Neural progenitor cell (in vitro differentiated cells): Measurements from ENCODE around the gene ECT2L. TPM values are rescaled to one million over a fixed set of nuclear protein-coding genes. Genes with fewer than 3 reads are reported as not detected.

Source experiments
- DNase-seq: peaks from one replicate; pipeline ENCODE4 v3.0.0-alpha.2; 2016; ENCODE audit warnings: low spot score
- H2AFZ ChIP-seq: fragments of 200-600 bp; sonication (generic); replicated peaks from 2 replicates; pipeline ENCODE4 v1.6.1; 2016; ENCODE audit warnings: antibody characterized with exemption
- H3F3A ChIP-seq: fragments of 200-600 bp; sonication (generic); 2 replicates; pipeline ENCODE4 v1.6.1; 2016; ENCODE audit warnings: antibody characterized with exemption, low read depth
- H3K27ac ChIP-seq: fragments of 200-600 bp; sonication (generic); 2 replicates; pipeline ENCODE4 v1.5.1; 2016; ENCODE audit warnings: mild to moderate bottlenecking
- H3K27me3 ChIP-seq: fragments of 200-600 bp; sonication (generic); 2 replicates; pipeline ENCODE4 v1.6.1; 2016; ENCODE audit warnings: mild to moderate bottlenecking, moderate library complexity
- H3K36me3 ChIP-seq: fragments of 200-600 bp; sonication (generic); 2 replicates; pipeline ENCODE4 v1.5.1; 2016
- H3K4me1 ChIP-seq: fragments of 200-600 bp; sonication (generic); 2 replicates; pipeline ENCODE4 v1.6.1; 2016; ENCODE audit warnings: mixed run types
- H3K4me2 ChIP-seq: fragments of 200-600 bp; sonication (generic); 2 replicates; pipeline ENCODE4 v1.6.1; 2016
- H3K4me3 ChIP-seq: fragments of 200-600 bp; sonication (generic); 2 replicates; pipeline ENCODE4 v1.5.1; 2016
- H3K79me2 ChIP-seq: fragments of 200-600 bp; sonication (generic); 2 replicates; pipeline ENCODE4 v1.6.1; 2016; ENCODE audit warnings: low read depth
- H3K9ac ChIP-seq: fragments of 200-600 bp; sonication (generic); 2 replicates; pipeline ENCODE4 v1.6.1; 2016
- H3K9me3 ChIP-seq: fragments of 200-600 bp; sonication (generic); 2 replicates; pipeline ENCODE4 v1.5.1; 2016; ENCODE audit warnings: low read depth
- H4K20me1 ChIP-seq: fragments of 200-600 bp; sonication (generic); 2 replicates; pipeline ENCODE4 v1.6.1; 2016; ENCODE audit warnings: low read depth
- H3K27ac Mint-ChIP-seq: 3 replicates; pipeline ENCODE4 v1.8.0; 2021; ENCODE audit warnings: mixed read lengths
- H3K27me3 Mint-ChIP-seq: 2 replicates; pipeline ENCODE4 v1.8.0; 2022; ENCODE audit warnings: low read depth, mild to moderate bottlenecking, inconsistent platforms, moderate library complexity, mixed read lengths; ENCODE audit not compliant: insufficient read depth
- H3K36me3 Mint-ChIP-seq: 3 replicates; pipeline ENCODE4 v1.8.0; 2021; ENCODE audit warnings: mixed read lengths
- H3K4me1 Mint-ChIP-seq: 3 replicates; pipeline ENCODE4 v1.8.0; 2021; ENCODE audit warnings: mixed read lengths
- H3K4me3 Mint-ChIP-seq: 3 replicates; pipeline ENCODE4 v1.8.0; 2021; ENCODE audit warnings: mild to moderate bottlenecking, moderate library complexity, mixed read lengths
- H3K9me3 Mint-ChIP-seq: 3 replicates; pipeline ENCODE4 v1.8.0; 2020; ENCODE audit warnings: mixed read lengths
- CTCF ChIP-seq: fragments of 200-600 bp; sonication (generic); IDR thresholded peaks from 2 replicates; pipeline ENCODE4 v1.5.1; 2017; ENCODE audit warnings: antibody characterized with exemption, mild to moderate bottlenecking
- EZH2 ChIP-seq: fragments of 200-600 bp; sonication (generic); IDR thresholded peaks from 2 replicates; pipeline ENCODE4 v1.6.1; 2017; ENCODE audit warnings: antibody characterized with exemption, mild to moderate bottlenecking, moderate library complexity
- EZH2phosphoT487 ChIP-seq: fragments of 200-600 bp; sonication (generic); IDR thresholded peaks from 2 replicates; pipeline ENCODE4 v1.6.1; 2017; ENCODE audit warnings: antibody characterized with exemption
- total RNA-seq: library from RNA; depleted of rRNA; stranded (reverse); fragments of >200 nt; gene quantifications from 2 replicates; pipeline ENCODE4 v1.2.3, GENCODE V29; 2015; ENCODE audit warnings: low replicate concordance

The ECT2L gene
- total RNA-seq, 1 donor from 2014 or later = not detected

- Mint-ChIP-seq H3K36me3 (no peaks in the 10 kb centered on the region), H3K27ac (no peak overlapping the region), H3K4me1 (peaks cover 15% of the 10 kb centered on the region), H3K27me3 (no peaks in the 10 kb centered on the region), H3K4me3 (no peak overlapping the region), H3K9me3 (no peaks in the 10 kb centered on the region)
- no peak for DNase-seq
- no peaks in the 10 kb centered on the region for H3K36me3 ChIP-seq
- no peak overlapping the region for H3K4me3 ChIP-seq
- H3K27ac ChIP-seq = no peak overlapping the region
- H3K27me3 ChIP-seq = no peaks in the 10 kb centered on the region
- H2AFZ ChIP-seq = no peak overlapping the region
- no peak for TF ChIP-seq CTCF
- no peak for TF ChIP-seq EZH2phosphoT487
- no peak for TF ChIP-seq EZH2
- no peaks in the 10 kb centered on the region for H3K9me3 ChIP-seq
- H4K20me1 ChIP-seq = no peaks in the 10 kb centered on the region
- H3K79me2 ChIP-seq = no peaks in the 10 kb centered on the region
- no peaks in the 10 kb centered on the region for H3F3A ChIP-seq
- no peak overlapping the region for H3K4me2 ChIP-seq
- no peak overlapping the region for H3K9ac ChIP-seq
- H3K4me1 ChIP-seq = peaks cover 22% of the 10 kb centered on the region
Measured at GRCh38 chr6:138873191-138873590, 77.3 kb downstream of the ECT2L start.

- H3K4me3 Mint-ChIP-seq = no peak overlapping the region
- no peak for DNase-seq
- H3K36me3 ChIP-seq = no peaks in the 10 kb centered on the region
- no peaks in the 10 kb centered on the region for H3K9me3 ChIP-seq
- H3K9ac ChIP-seq = no peak overlapping the region
- peaks cover 5% of the 10 kb centered on the region for H3K36me3 Mint-ChIP-seq
- no peak overlapping the region for H3K27ac Mint-ChIP-seq
- no peaks in the 10 kb centered on the region for H4K20me1 ChIP-seq
- no peak overlapping the region for H2AFZ ChIP-seq
- H3K4me1 Mint-ChIP-seq = peaks cover 5% of the 10 kb centered on the region
- H3K27me3 Mint-ChIP-seq = peaks cover 2% of the 10 kb centered on the region
- TF ChIP-seq EZH2phosphoT487 (no peak), CTCF (no peak), EZH2 (no peak)
- peak overlapping the region; percentile 21 for H3K4me2 ChIP-seq
- H3K4me1 ChIP-seq = peaks cover 8% of the 10 kb centered on the region
- no peaks in the 10 kb centered on the region for H3K27me3 ChIP-seq
- H3K4me3 ChIP-seq = no peak overlapping the region
- peaks cover 5% of the 10 kb centered on the region for H3F3A ChIP-seq
- H3K27ac ChIP-seq = no peak overlapping the region
- peaks cover 3% of the 10 kb centered on the region for H3K9me3 Mint-ChIP-seq
- no peaks in the 10 kb centered on the region for H3K79me2 ChIP-seq
Measured at GRCh38 chr6:138882369-138883017, 86.6 kb downstream of the ECT2L start.

- H3F3A ChIP-seq = peaks cover 5% of the 10 kb centered on the region
- no peak overlapping the region for H2AFZ ChIP-seq
- H3K9me3 Mint-ChIP-seq = peaks cover 2% of the 10 kb centered on the region
- no peak for DNase-seq
- TF ChIP-seq EZH2phosphoT487 = no peak
- TF ChIP-seq EZH2 = no peak
- TF ChIP-seq CTCF = no peak
- peaks cover 3% of the 10 kb centered on the region for H3K4me1 Mint-ChIP-seq
- no peaks in the 10 kb centered on the region for H3K36me3 ChIP-seq
- no peaks in the 10 kb centered on the region for H3K9me3 ChIP-seq
- no peak overlapping the region for H3K4me3 Mint-ChIP-seq
- H3K36me3 Mint-ChIP-seq = peaks cover 5% of the 10 kb centered on the region
- H3K4me3 ChIP-seq = no peak overlapping the region
- H3K27me3 Mint-ChIP-seq = peaks cover 2% of the 10 kb centered on the region
- no peak overlapping the region for H3K9ac ChIP-seq
- no peaks in the 10 kb centered on the region for H3K27me3 ChIP-seq
- no peaks in the 10 kb centered on the region for H4K20me1 ChIP-seq
- H3K79me2 ChIP-seq = no peaks in the 10 kb centered on the region
- peaks cover 8% of the 10 kb centered on the region for H3K4me1 ChIP-seq
- no peak overlapping the region for H3K27ac Mint-ChIP-seq
- H3K27ac ChIP-seq = no peak overlapping the region
- no peak overlapping the region for H3K4me2 ChIP-seq
Measured at GRCh38 chr6:138885156-138885819, 89.4 kb downstream of the ECT2L start.
